ENCODE results near the gene PCDHB3.
A peak's percentile ranks its signal among the peaks of the same experiment; 100 is the strongest.
"Not testable (repeated sequence)": the region's sequence is repeated elsewhere in the genome, so short reads cannot be mapped to it uniquely, and the experiment has no call there.

The PCDHB3 gene

GRCh38 chr5:141100243-141100805, at the start of gene PCDHB3:
Gene PCDHB3, plus strand, starts transcription at chr5:141100473. Its CDS starts 177 bp downstream, at chr5:141100650.
- H3K36me3 ChIP-seq (ENCODE audit: control insufficient read depth, insufficient read depth, low read length), result 0 out of 2 replicates have a peak, but pooled peaks cover 3% of the 10 kb centered on the region
- H3K9me3 ChIP-seq (ENCODE audit: control insufficient read depth, insufficient read depth, low read length), result 0 out of 2 replicates have a peak, but pooled peaks cover 3% of the 10 kb centered on the region
- no peaks in the 10 kb centered on the region for H3K4me1 ChIP-seq (ENCODE audit: control insufficient read depth, insufficient read depth, low read length)
- no peak within 1 kb of the TSS for H3K4me3 ChIP-seq (ENCODE audit: low read depth, low read length)
- H3K9ac ChIP-seq (ENCODE audit: low read depth, low read length), result no peak within 1 kb of the TSS
- no peak within 1 kb of the TSS for H3K27ac ChIP-seq (ENCODE audit: low read depth, low read length)
- H3K27me3 ChIP-seq (ENCODE audit: control insufficient read depth, insufficient read depth, low read length), result no peaks in the 10 kb centered on the region

- peak within 1 kb of the TSS; percentile 76 for H3K4me3 ChIP-seq (ENCODE audit: low read depth, low read length)
Observed at GRCh38 chr5:141050622-141051520, 49.4 kb upstream of the PCDHB3 start, which contains the start of gene PCDHB1. Gene PCDHB1, plus strand, starts transcription at chr5:141051374. Its CDS starts 97 bp downstream, at chr5:141051471.

GRCh38 chr5:141051521-141051866, 48.8 kb upstream of the PCDHB3 start:
- H3K9ac ChIP-seq (ENCODE audit: low read depth, low read length), result no peak overlapping the region
- H3K4me3 ChIP-seq (ENCODE audit: low read depth, low read length), result peak overlapping the region; percentile 76
- peaks cover 41% of the 10 kb centered on the region for H3K27me3 ChIP-seq (ENCODE audit: control insufficient read depth, insufficient read depth, low read length)
- H3K4me1 ChIP-seq (ENCODE audit: control insufficient read depth, insufficient read depth, low read length), result peaks cover 8% of the 10 kb centered on the region; the same call in 1 of the 2 replicates
- H3K27ac ChIP-seq (ENCODE audit: low read depth, low read length), result peak overlapping the region; percentile 39
- no peaks in the 10 kb centered on the region for H3K36me3 ChIP-seq (ENCODE audit: control insufficient read depth, insufficient read depth, low read length)
- H3K9me3 ChIP-seq (ENCODE audit: control insufficient read depth, insufficient read depth, low read length), result no peaks in the 10 kb centered on the region

More at GRCh38 chr5:141050622-141051520, 49.4 kb upstream of the PCDHB3 start, which contains the start of gene PCDHB1:
- no peaks in the 10 kb centered on the region for H3K36me3 ChIP-seq (ENCODE audit: control insufficient read depth, insufficient read depth, low read length)
- H3K9ac ChIP-seq (ENCODE audit: low read depth, low read length), result no peak within 1 kb of the TSS
- peak within 1 kb of the TSS; percentile 39 for H3K27ac ChIP-seq (ENCODE audit: low read depth, low read length)
- H3K9me3 ChIP-seq (ENCODE audit: control insufficient read depth, insufficient read depth, low read length), result no peaks in the 10 kb centered on the region
- H3K4me1 ChIP-seq (ENCODE audit: control insufficient read depth, insufficient read depth, low read length), result peaks cover 8% of the 10 kb centered on the region; the same call in 1 of the 2 replicates
- peaks cover 43% of the 10 kb centered on the region for H3K27me3 ChIP-seq (ENCODE audit: control insufficient read depth, insufficient read depth, low read length)

GRCh38 chr5:141077826-141078225, 22.4 kb upstream of the PCDHB3 start:
- Histone ChIP-seq H3K9ac (ENCODE audit: low read depth, low read length) (no peak overlapping the region), H3K36me3 (ENCODE audit: control insufficient read depth, insufficient read depth, low read length) (no peaks in the 10 kb centered on the region), H3K27me3 (ENCODE audit: control insufficient read depth, insufficient read depth, low read length) (no peaks in the 10 kb centered on the region), H3K9me3 (ENCODE audit: control insufficient read depth, insufficient read depth, low read length) (no peaks in the 10 kb centered on the region), H3K4me3 (ENCODE audit: low read depth, low read length) (0 out of 2 replicates have a peak overlapping the region, but pooled peaks have one; percentile 17), H3K4me1 (ENCODE audit: control insufficient read depth, insufficient read depth, low read length) (no peaks in the 10 kb centered on the region), H3K27ac (ENCODE audit: low read depth, low read length) (no peak overlapping the region)

- no peak overlapping the region for H3K4me3 ChIP-seq (ENCODE audit: low read depth, low read length)
- H3K4me1 ChIP-seq (ENCODE audit: control insufficient read depth, insufficient read depth, low read length), result no peaks in the 10 kb centered on the region
- no peaks in the 10 kb centered on the region for H3K36me3 ChIP-seq (ENCODE audit: control insufficient read depth, insufficient read depth, low read length)
- H3K27me3 ChIP-seq (ENCODE audit: control insufficient read depth, insufficient read depth, low read length), result no peaks in the 10 kb centered on the region
- H3K27ac ChIP-seq (ENCODE audit: low read depth, low read length), result no peak overlapping the region
- no peak overlapping the region for H3K9ac ChIP-seq (ENCODE audit: low read depth, low read length)
- H3K9me3 ChIP-seq (ENCODE audit: control insufficient read depth, insufficient read depth, low read length), result no peaks in the 10 kb centered on the region
Observed at GRCh38 chr5:141082228-141082627, 18.0 kb upstream of the PCDHB3 start.

GRCh38 chr5:141084487-141084989, 15.7 kb upstream of the PCDHB3 start:
- Histone ChIP-seq H3K4me3 (ENCODE audit: low read depth, low read length) (peak overlapping the region; percentile 59), H3K9me3 (ENCODE audit: control insufficient read depth, insufficient read depth, low read length) (no peaks in the 10 kb centered on the region), H3K27ac (ENCODE audit: low read depth, low read length) (no peak overlapping the region), H3K9ac (ENCODE audit: low read depth, low read length) (peak overlapping the region; percentile 65), H3K27me3 (ENCODE audit: control insufficient read depth, insufficient read depth, low read length) (no peaks in the 10 kb centered on the region), H3K36me3 (ENCODE audit: control insufficient read depth, insufficient read depth, low read length) (no peaks in the 10 kb centered on the region), H3K4me1 (ENCODE audit: control insufficient read depth, insufficient read depth, low read length) (no peaks in the 10 kb centered on the region)

- H3K4me1 ChIP-seq (ENCODE audit: control insufficient read depth, insufficient read depth, low read length), result no peaks in the 10 kb centered on the region
- H3K4me3 ChIP-seq (ENCODE audit: low read depth, low read length), result peak within 1 kb of the TSS; percentile 96
- no peaks in the 10 kb centered on the region for H3K27me3 ChIP-seq (ENCODE audit: control insufficient read depth, insufficient read depth, low read length)
- H3K27ac ChIP-seq (ENCODE audit: low read depth, low read length), result peak within 1 kb of the TSS; percentile 63
- peak within 1 kb of the TSS; percentile 97 for H3K9ac ChIP-seq (ENCODE audit: low read depth, low read length)
- no peaks in the 10 kb centered on the region for H3K9me3 ChIP-seq (ENCODE audit: control insufficient read depth, insufficient read depth, low read length)
- H3K36me3 ChIP-seq (ENCODE audit: control insufficient read depth, insufficient read depth, low read length), result 0 out of 2 replicates have a peak, but pooled peaks cover 3% of the 10 kb centered on the region
Observed at GRCh38 chr5:141094481-141095262, 5.6 kb upstream of the PCDHB3 start, which contains the start of gene PCDHB2. Gene PCDHB2, plus strand, starts transcription at chr5:141094615. Its CDS starts 176 bp downstream, at chr5:141094791.

- Histone ChIP-seq H3K4me3 (ENCODE audit: low read depth, low read length) (peak overlapping the region; percentile 96), H3K36me3 (ENCODE audit: control insufficient read depth, insufficient read depth, low read length) (0 out of 2 replicates have a peak, but pooled peaks cover 3% of the 10 kb centered on the region), H3K4me1 (ENCODE audit: control insufficient read depth, insufficient read depth, low read length) (no peaks in the 10 kb centered on the region), H3K27ac (ENCODE audit: low read depth, low read length) (no peak overlapping the region), H3K9me3 (ENCODE audit: control insufficient read depth, insufficient read depth, low read length) (no peaks in the 10 kb centered on the region), H3K27me3 (ENCODE audit: control insufficient read depth, insufficient read depth, low read length) (no peaks in the 10 kb centered on the region), H3K9ac (ENCODE audit: low read depth, low read length) (peak overlapping the region; percentile 97)
Observed at GRCh38 chr5:141095263-141095641, 5.0 kb upstream of the PCDHB3 start.

- not testable (repeated sequence) for H3K27me3 ChIP-seq (ENCODE audit: control insufficient read depth, insufficient read depth, low read length); H3K36me3 ChIP-seq (ENCODE audit: control insufficient read depth, insufficient read depth, low read length); H3K27ac ChIP-seq (ENCODE audit: low read depth, low read length); H3K4me3 ChIP-seq (ENCODE audit: low read depth, low read length); H3K4me1 ChIP-seq (ENCODE audit: control insufficient read depth, insufficient read depth, low read length); H3K9me3 ChIP-seq (ENCODE audit: control insufficient read depth, insufficient read depth, low read length); H3K9ac ChIP-seq (ENCODE audit: low read depth, low read length)
Observed at GRCh38 chr5:141096181-141096580, 4.1 kb upstream of the PCDHB3 start.

GRCh38 chr5:141096586-141096985, 3.7 kb upstream of the PCDHB3 start:
- H3K4me3 ChIP-seq (ENCODE audit: low read depth, low read length); H3K27ac ChIP-seq (ENCODE audit: low read depth, low read length); H3K27me3 ChIP-seq (ENCODE audit: control insufficient read depth, insufficient read depth, low read length); H3K4me1 ChIP-seq (ENCODE audit: control insufficient read depth, insufficient read depth, low read length); H3K9ac ChIP-seq (ENCODE audit: low read depth, low read length); H3K9me3 ChIP-seq (ENCODE audit: control insufficient read depth, insufficient read depth, low read length); H3K36me3 ChIP-seq (ENCODE audit: control insufficient read depth, insufficient read depth, low read length): not testable (repeated sequence)

All from HUES48 (cell line).